ELF-1 (cell line): Measurements from ENCODE around the gene TTC16.

Experiments
- DNase-seq: peaks from one replicate; pipeline ENCODE4 v3.0.0-alpha.2; 2016; ENCODE audit warnings: low read depth, low spot score

Gene TTC16

GRCh38 chr9:127721391-127721821 lies 5.5 kb downstream of the TTC16 start:
- DNase-seq, result no peak

DNA sequence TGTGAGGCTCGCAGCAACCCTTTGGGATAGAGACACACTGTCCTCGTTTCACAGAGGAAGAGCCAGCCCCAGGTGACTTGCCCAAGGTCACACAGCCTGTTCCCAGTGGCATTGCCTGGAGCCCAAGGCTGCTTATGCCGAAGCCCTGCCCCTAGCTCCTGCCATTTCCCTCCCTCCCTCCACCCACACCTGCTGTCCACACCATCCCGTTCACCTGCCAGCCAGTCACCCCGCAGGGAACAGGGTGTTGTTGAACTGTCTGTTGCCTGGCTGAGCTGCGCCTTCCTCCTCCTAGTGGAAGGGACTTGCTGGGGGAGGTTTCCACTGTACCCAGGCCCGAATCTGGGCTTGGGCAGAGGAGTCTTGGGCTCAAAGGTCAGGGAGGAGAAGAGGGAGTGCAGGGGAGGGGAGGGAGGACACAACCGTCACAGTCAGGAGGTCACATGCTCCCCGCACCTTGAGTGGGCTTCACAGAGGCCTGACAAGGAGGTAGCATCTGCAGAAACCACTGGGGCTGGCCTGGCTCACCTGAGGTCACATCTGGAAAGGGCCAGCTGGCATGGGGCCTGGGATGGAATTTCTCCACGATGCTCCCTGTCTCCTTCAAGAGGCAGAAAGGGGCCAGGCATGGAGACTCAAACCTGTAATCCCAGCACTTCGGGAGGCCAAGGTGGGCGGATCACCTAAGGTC lies 6.3 kb downstream of the TTC16 start:
- DNase-seq, result no peak

GRCh38 chr9:127723013-127723412 lies 7.1 kb downstream of the TTC16 start:
- DNase-seq, result no peak

DNA sequence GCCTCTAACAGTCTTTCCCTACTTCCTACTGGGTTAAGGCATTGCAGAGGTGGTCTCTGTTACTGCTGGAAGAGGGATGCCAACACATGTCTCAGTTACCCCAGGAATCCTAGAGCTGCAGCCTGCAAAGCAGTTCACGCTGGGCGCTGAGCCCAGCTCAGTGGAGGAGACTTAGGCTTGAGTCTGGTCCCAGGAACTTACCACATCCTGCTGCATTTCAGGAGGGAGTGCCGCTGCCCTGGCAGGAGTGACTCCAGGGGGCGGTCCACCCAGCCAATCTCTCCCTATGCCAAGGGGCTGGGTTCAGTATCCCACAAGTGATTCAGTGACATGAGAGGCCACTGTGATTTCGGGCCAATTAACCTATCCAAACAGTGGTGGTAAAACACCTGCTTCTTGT lies 7.6 kb downstream of the TTC16 start:
- DNase-seq, result no peak

DNA sequence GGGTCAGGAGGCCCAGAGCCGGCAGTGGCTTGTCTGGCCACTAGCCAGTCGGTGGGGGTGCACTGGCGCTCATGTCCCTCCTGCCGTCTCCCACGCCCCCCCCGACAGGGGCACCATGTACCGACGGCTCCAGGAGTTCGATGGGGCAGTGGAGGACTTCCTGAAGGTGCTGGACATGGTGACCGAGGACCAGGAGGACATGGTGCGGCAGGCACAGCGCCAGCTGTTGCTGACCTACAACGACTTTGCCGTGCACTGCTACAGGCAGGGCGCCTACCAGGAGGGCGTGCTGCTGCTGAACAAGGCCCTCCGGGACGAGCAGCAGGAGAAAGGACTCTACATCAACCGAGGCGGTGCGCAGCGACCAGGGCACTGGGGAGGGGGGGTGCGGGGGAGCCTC lies 8.1 kb downstream of the TTC16 start:
- no peak for DNase-seq

- no peak for DNase-seq
These were observed 11.0 kb downstream of the TTC16 start for GRCh38 chr9:127726871-127727270.

- DNase-seq, result no peak
These were observed 12.9 kb downstream of the TTC16 start for GRCh38 chr9:127728808-127729207.

DNA sequence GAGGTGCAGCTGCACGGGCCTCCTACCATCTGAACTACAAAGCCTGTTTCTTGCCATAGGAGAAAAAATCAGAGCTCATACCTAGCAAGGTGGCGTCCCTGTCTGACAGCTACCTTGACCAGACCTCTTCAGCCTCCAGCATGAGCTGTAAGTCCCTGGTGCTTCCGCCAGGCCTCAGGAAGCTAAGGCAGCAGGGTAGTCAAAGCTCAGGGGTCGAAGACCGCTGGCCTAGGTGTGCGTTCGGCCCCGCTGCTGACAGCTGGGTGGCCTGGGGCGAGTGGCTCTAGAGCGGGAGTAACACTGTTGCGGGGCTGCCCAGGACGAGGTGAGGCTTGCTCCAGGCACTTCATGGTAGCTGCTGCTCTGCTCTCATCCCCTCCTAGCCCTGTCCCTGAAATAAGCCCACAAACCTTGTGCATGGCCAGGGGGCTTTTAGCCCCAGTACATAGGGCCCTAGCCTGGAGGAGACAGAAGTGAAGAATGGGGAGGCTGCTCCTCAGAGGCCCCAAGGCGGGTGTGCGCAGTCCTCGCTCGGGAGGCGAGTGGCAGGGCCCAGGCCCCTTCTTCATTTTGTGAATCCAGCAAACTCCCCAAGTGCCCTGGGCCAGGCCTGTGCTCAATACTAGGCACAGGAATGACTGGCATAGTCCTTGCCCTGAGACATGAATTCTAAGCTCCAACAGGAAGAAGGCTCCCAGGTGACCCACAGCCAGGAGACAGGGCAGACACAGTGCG lies 13.8 kb downstream of the TTC16 start:
- peak; percentile 29 for DNase-seq

GRCh38 chr9:127730262-127730661 lies 14.4 kb downstream of the TTC16 start:
- no peak for DNase-seq

- no peak for DNase-seq
These were observed 15.0 kb downstream of the TTC16 start for GRCh38 chr9:127730799-127731410.

DNA sequence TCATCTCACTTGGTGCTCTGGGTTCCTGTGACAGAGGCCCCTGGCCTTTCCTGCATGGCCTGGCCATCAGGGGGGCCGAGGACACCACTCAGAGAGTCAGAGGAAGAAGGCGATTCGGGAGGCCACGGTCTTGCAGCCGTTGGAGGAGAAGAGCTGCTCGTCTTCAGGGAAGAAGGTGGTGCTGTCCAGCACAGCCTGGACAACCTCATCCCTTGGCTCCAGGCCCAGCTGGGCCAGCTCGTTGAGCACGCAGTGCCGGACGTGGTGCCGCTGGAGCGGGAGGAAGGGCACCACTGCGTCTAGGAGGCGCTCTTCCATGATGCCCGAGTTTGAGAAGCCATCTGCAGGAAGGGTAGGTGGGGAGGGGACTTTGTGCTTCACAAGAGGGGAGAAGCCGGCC lies 16.1 kb downstream of the TTC16 start:
- DNase-seq, result no peak

DNA sequence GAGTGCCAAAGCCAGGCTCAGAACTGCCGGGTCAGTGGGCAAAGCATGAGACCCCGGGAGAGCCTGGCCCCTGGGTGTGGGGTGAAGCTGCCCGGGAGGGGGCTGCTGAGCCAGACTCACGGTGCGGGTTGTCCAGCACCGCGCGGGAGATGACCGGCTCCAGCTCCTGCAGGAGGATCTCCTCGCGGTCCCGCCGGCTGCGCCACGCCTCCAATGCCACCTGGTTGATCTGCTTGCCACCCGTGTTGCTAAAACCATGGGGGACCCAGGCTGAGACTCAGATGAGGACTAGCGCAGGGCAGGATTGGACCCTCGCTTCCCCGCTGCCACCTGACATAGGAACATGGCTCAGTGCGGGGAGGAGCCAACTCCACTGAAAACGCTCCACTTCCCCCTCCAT lies 16.6 kb downstream of the TTC16 start:
- no peak for DNase-seq

DNA sequence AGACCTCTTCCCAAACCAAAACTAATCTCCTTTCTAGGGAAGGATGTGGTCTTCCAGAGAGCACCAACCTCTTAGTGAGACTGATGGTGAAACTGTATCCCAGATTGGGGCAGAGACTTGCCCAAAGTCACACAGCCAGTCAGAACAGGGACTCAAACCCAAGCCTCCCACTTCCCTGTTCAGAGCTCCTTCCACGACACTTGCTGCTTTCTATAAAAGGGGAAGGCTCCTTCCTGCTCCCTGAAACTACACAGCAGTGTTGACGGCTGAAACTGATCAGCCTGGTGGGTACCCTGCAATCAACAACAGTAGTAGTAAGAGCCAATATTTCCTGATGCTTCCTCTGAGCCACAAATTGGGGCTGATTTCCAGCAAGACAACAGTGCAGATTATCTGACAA lies 17.7 kb downstream of the TTC16 start:
- no peak for DNase-seq

DNA sequence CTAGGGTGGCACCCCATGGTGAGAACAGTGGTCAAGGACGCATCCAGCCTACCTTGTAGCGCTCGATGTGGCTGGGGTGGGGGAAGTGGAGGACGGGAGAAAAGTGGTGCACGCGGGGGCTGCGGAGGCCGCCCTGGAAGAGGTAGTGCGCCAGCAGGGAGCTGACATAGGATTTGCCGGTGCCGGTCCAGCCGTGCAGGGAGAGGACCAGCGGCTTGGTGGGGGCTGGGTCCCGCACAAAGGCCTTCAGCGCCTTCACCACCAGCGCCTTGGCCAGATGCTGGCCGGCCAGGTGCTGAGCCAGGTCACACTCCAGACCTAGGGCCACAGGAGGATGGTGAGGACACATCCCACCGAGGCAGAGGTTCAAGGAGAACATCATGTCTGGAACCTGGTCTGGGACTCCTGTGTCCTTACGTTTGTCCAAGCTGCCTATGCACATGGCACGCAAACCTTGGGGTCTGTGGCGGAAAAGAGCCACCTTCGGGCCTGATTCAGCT lies 18.4 kb downstream of the TTC16 start:
- no peak for DNase-seq

GRCh38 chr9:127734747-127735529 lies 19.1 kb downstream of the TTC16 start, which contains the start of gene TOR2A:
Gene TOR2A, minus strand, starts transcription at chr9:127735294. Its CDS starts 24 bp downstream, at chr9:127735270.
- peak; percentile 99 for DNase-seq

DNA sequence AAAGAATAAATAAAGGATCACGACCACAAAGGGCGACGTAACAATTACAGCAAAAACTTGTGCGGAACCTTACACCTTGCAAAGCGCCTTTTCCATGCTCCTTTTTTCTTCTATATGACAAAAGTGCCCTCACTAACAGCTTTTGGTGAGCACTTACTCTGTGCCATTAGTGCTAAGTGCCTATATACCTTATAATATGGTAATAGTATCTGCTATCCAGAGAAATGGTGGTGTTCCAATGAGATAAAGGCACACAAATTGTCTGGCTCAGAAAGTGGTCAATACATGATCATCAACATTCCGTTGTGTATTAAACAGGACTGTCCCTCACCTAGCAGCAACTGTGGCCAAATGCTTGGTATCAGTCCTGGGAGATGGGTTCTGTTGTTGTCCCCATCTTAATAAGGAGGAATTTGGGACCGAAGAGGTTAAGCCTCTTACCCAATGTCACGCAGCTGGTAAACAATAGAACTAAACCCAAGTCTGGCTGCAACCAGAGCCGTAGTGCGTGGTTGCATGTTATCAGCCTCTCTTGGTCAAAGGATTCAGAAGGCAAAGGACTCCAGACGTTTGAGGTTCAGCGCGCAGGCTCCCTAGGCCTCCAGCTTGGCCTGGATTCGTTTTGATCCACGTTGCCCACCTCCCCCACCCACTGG lies 19.8 kb downstream of the TTC16 start:
- no peak for DNase-seq

DNA sequence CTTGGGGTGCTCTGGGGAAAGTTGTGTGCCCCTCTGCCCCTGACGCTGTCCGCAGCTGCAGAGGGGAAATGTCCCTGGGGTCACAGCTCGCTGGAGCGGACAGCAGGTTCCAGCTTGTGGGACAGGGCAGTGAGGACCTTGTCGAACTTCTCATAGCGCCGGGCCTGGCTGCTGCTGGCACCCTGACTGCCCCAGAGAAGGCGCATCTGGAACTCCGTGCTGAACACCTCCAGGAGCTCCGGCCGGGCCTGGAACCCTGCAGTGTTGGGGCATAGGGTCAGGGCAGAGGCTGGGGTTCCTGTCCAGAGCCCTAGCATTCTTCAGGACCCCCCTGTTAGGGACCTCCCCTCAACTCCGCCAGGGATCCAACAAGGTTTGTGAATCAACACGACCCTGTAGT lies 22.8 kb downstream of the TTC16 start:
- DNase-seq, result no peak

- no peak for DNase-seq
These were observed 23.9 kb downstream of the TTC16 start for GRCh38 chr9:127739614-127740330.

DNA sequence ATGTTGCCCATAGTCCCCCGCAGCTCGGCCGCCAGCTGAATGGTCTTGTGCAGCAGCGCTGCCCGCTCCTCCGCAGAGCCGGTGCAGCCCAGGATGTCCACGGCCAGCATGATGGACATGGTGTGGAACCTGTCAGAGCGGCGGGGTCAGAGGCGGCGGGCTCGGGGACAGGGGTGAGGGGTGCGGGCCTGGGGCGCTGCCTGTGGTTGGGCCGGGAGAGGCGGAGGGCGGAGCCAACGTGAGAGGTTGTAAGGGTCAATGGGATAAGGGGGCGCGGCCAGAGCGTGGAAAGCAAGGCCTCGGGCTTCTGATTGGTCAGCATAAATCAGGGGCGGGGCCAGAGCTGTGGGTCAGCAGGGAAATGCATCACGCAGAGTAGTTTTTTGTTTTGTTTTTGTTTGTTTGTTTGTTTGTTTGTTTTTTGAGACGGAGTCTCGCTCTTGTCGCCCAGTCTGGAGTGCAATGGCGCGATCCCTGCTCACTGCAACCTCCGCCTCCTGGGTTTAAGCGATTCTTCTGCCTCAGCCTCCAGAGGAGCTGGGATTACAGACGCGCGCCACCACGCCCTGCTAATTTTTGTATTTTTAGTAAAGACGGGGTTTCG lies 26.1 kb downstream of the TTC16 start:
- peak; percentile 94 for DNase-seq

DNA sequence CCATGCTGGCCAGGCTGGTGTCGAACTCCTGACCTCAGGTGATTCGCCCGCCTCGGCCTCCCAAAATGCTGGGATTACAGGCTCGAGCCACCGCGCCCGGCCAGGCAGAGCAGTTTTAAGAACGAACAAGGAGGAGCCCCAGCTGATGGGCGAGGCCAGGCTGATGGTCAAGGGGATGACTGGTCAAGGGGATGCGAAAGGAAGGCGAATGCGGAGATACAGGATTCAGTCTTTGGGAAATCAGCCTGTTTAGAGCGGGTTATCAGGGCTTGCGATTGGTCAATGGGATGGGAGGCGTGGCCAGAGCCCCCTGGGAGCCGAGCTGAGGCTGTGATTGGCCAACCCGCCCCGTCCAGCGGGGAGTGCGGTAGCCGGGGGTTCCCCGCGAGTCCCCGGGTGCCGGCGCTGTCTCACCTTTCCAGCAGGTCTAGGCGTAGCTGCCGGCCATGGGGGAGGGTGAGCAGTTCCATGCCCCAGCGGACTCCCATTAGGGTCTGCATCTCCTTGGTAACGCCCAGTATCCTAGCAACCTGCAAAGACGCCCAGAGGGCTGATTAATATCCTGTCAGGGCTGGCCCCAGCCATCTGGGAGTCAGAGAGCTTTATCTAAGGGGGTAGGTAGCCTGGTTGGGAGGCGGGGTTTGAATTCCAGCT lies 26.7 kb downstream of the TTC16 start:
- peak; percentile 97 for DNase-seq
